Panc1 (cell line): ENCODE results near the gene CEMIP. TPM values are rescaled to one million over a fixed set of nuclear protein-coding genes. Genes with fewer than 3 reads are reported as not detected.

Source experiments
- ATAC-seq: fragments of 200-7000 bp; cut with Tn5 transposase; 2 replicates; pipeline ENCODE4 v1.9.1; 2020; ENCODE audit warnings: mild to moderate bottlenecking, moderate library complexity
- BruUV-seq: library from RNA; stranded (reverse); fragments of 400-500 nt; replicated peaks from 2 replicates; lab custom pipeline; 2021; lab: Mats Ljungman, UMichigan
- CTCF ChIA-PET: fragments of 300-600 bp; sonication (Branson Sonifier 250); formaldehyde crosslinking; loops from one replicate; lab custom pipeline; 2022; ENCODE audit warnings: antibody characterized with exemption; lab: Charles Lee
- POLR2A ChIA-PET: fragments of 300-600 bp; sonication (Branson Sonifier 250); formaldehyde crosslinking; loops from one replicate; lab custom pipeline; 2022; ENCODE audit warnings: antibody characterized with exemption; lab: Charles Lee
- DNase-seq: peaks from one replicate; pipeline ENCODE4 v3.0.0-alpha.2; 2010; ENCODE audit warnings: low read depth, low spot score
- H3K27ac ChIP-seq: 2 replicates; pipeline ENCODE4 v1.5.1; 2011; ENCODE audit warnings: mild to moderate bottlenecking, low read length, inconsistent platforms
- H3K27me3 ChIP-seq: fragments of 200-500 bp; sonication (Bioruptor generic); 2 replicates; pipeline ENCODE4 v1.6.0; 2014; ENCODE audit warnings: low read length, inconsistent platforms; ENCODE audit not compliant: control insufficient read depth, insufficient read depth
- H3K36me3 ChIP-seq: fragments of 200-500 bp; sonication (Bioruptor generic); 2 replicates; pipeline ENCODE4 v1.5.1; 2014; ENCODE audit warnings: inconsistent platforms, mild to moderate bottlenecking, low read length, moderate library complexity; ENCODE audit not compliant: control insufficient read depth, insufficient read depth
- H3K4me1 ChIP-seq: 2 replicates; pipeline ENCODE4 v1.5.1; 2011; ENCODE audit warnings: inconsistent platforms, mild to moderate bottlenecking, low read length, moderate library complexity; ENCODE audit not compliant: control insufficient read depth, insufficient read depth
- H3K4me3 ChIP-seq, 2 experiments: 2 replicates each; pipeline ENCODE4 v1.5.1; 2011 to 2012; ENCODE audit warnings: low read depth in 2 of 2, low read length in 2 of 2, mild to moderate bottlenecking in 2 of 2, inconsistent platforms in 1 of 2, moderate library complexity in 1 of 2
- H3K9me3 ChIP-seq: fragments of 200-500 bp; sonication (Bioruptor generic); 2 replicates; pipeline ENCODE4 v1.5.1; 2014; ENCODE audit warnings: low read depth, mild to moderate bottlenecking, inconsistent platforms, low read length, moderate library complexity; ENCODE audit not compliant: control insufficient read depth, insufficient read depth
- CTCF ChIP-seq: fragments of 450-650 bp; IDR thresholded peaks from 2 replicates; pipeline ENCODE4 v1.5.1; 2017; ENCODE audit warnings: mild to moderate bottlenecking
- POLR2AphosphoS5 ChIP-seq: IDR thresholded peaks from 2 replicates; pipeline ENCODE4 v1.6.1; 2012; ENCODE audit warnings: mild to moderate bottlenecking, low read depth, low read length, moderate library complexity
- REST ChIP-seq, 2 experiments: IDR thresholded peaks; 2 replicates each; pipeline ENCODE4 v1.6.1; 2011 to 2012; ENCODE audit warnings: low read depth in 2 of 2, control low read depth in 1 of 2, low read length in 1 of 2, mild to moderate bottlenecking in 1 of 2, moderate library complexity in 1 of 2; ENCODE audit not compliant: insufficient read depth in 1 of 2
- SIN3A ChIP-seq: IDR thresholded peaks from 2 replicates; pipeline ENCODE4 v1.6.1; 2012; ENCODE audit warnings: low read depth, mild to moderate bottlenecking, low read length, moderate library complexity, borderline replicate concordance; ENCODE audit not compliant: insufficient read depth
- TCF7L2 ChIP-seq: IDR thresholded peaks from 2 replicates; pipeline ENCODE4 v1.6.1; 2011; ENCODE audit warnings: mild to moderate bottlenecking, low read depth, low read length, inconsistent platforms
- in situ Hi-C: cut with HindIII; loops from 2 replicates; pipeline ENCODE4 v1.10.0; 2016; ENCODE audit warnings: low sequenced_read_pairs, low pct_unique_long_range_greater_than_20kb
- intact Hi-C: fragments of 100-400 bp; cut with micrococcal nuclease; formaldehyde crosslinking; loops from one replicate; pipeline ENCODE4 v1.10.0; 2022; ENCODE audit not compliant: unreplicated experiment
- total RNA-seq: library from RNA; stranded (reverse); gene quantifications from one replicate; pipeline ENCODE4 v1.2.1, GENCODE V29; 2021; ENCODE audit not compliant: unreplicated experiment

The CEMIP gene
- total RNA-seq, 1 experiment from 2014 or later: 0.46 TPM

GRCh38 chr15:80920271-80920699, 141.1 kb downstream of the CEMIP start:
- POLR2A ChIA-PET: no interaction called here
- H3K4me3 ChIP-seq: no peak overlapping the region
- H3K27ac ChIP-seq: no peak overlapping the region
- no peak for TF ChIP-seq TCF7L2
- no peak for TF ChIP-seq SIN3A
- no peak for TF ChIP-seq POLR2AphosphoS5
- TF ChIP-seq CTCF: no peak
- TF ChIP-seq REST (IDR thresholded peaks at IDR 0.05; ENCODE audit: insufficient read depth in 1 of 2, low read depth in 2 of 2, low read length in 1 of 2): no peak
- CTCF ChIA-PET: no interaction called here
- BruUV-seq: no TSS peak
- H3K4me1 ChIP-seq: no peaks in the 10 kb centered on the region
- peaks cover 4% of the 10 kb centered on the region; the same call in 1 of the 2 replicates for H3K27me3 ChIP-seq
- in situ Hi-C loops (no loop called here), intact Hi-C loops (no loop called here)
- no peaks in the 10 kb centered on the region for H3K36me3 ChIP-seq
- no peak for ATAC-seq
- no peak for DNase-seq
- H3K9me3 ChIP-seq: no peaks in the 10 kb centered on the region

DNA sequence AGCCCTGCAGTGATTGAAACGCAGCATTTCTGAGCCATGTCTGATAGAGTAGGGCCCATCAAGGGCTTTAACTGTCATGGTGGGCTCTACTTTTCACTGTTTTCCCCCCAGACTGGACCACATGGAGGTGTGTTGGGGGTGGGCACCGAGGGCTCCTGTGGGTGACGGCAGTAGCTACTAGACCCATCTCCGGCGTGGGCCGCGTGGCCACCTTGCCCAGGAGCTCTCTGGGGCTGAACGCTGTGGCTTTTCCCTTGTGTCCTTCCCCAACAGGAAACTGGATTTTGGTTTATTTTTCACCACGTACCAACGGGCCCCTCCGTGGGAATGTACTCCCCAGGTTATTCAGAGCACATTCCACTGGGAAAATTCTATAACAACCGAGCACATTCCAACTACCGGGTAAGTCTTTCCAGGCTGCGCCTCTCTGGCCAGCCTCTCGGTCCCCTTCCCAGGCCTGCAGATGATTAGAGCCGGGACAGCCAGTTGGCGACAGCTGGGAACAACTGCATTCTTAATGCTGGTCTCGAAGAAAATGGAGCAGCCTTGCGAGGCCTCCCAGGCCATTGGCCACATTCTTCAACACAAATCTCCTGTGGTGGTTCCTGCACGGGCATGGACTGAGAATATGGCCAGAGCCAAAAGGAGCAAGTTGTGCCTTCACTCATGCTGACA, 142.7 kb downstream of the CEMIP start:
- no peak overlapping the region for H3K27ac ChIP-seq
- in situ Hi-C loops: no loop called here
- CTCF ChIA-PET: no interaction called here
- no peaks in the 10 kb centered on the region for H3K27me3 ChIP-seq
- H3K36me3 ChIP-seq: no peaks in the 10 kb centered on the region
- H3K9me3 ChIP-seq: no peaks in the 10 kb centered on the region
- DNase-seq: no peak
- H3K4me1 ChIP-seq: no peaks in the 10 kb centered on the region
- POLR2A ChIA-PET: no interaction called here
- BruUV-seq: no TSS peak
- no peak for TF ChIP-seq POLR2AphosphoS5
- no peak for TF ChIP-seq CTCF
- TF ChIP-seq SIN3A: no peak
- no peak overlapping the region for H3K4me3 ChIP-seq
- ATAC-seq: no peak
- intact Hi-C loops: no loop called here
